ENCODE measurements around the gene PARVG.

Gene PARVG

GRCh38 chr22:44179989-44180705 is 578 bp upstream of the PARVG start:
- no peak for ATAC-seq

GRCh38 chr22:44181033-44181911 is 547 bp downstream of the PARVG start:
- DNase-seq, result peak; percentile 70
- ATAC-seq, result peak; percentile 64

More at GRCh38 chr22:44179989-44180705, 578 bp upstream of the PARVG start:
- DNase-seq, result no peak

GRCh38 chr22:44181912-44182587 is 1.3 kb downstream of the PARVG start:
- DNase-seq (peak; percentile 52), ATAC-seq (peak; percentile 3)

- DNase-seq (peak; percentile 65), ATAC-seq (peak; percentile 66)
Observed at GRCh38 chr22:44182588-44183286, 2.0 kb downstream of the PARVG start.

GRCh38 chr22:44183287-44183588 is 2.5 kb downstream of the PARVG start:
- DNase-seq (peak; percentile 32), ATAC-seq (no peak)

GRCh38 chr22:44184006-44184405 is 3.3 kb downstream of the PARVG start:
- ATAC-seq (no peak), DNase-seq (no peak)

GRCh38 chr22:44185237-44186120 is 4.8 kb downstream of the PARVG start:
- ATAC-seq (no peak), DNase-seq (no peak)

GRCh38 chr22:44186121-44186510 is 5.4 kb downstream of the PARVG start:
- ATAC-seq (no peak), DNase-seq (no peak)

GRCh38 chr22:44186737-44187136 is 6.0 kb downstream of the PARVG start:
- ATAC-seq (no peak), DNase-seq (no peak)

- ATAC-seq (no peak), DNase-seq (no peak)
Observed at GRCh38 chr22:44187652-44188230, 7.0 kb downstream of the PARVG start.

- no peak for ATAC-seq
- DNase-seq, result no peak
Observed at GRCh38 chr22:44188316-44188715, 7.6 kb downstream of the PARVG start.

- ATAC-seq (no peak), DNase-seq (no peak)
Observed at GRCh38 chr22:44188986-44189630, 8.4 kb downstream of the PARVG start.

GRCh38 chr22:44190381-44190976 is 9.8 kb downstream of the PARVG start:
- DNase-seq (no peak), ATAC-seq (no peak)

GRCh38 chr22:44191036-44191454 is 10.3 kb downstream of the PARVG start:
- DNase-seq, result peak; percentile 59
- peak; percentile 78 for ATAC-seq

- DNase-seq, result peak; percentile 66
- no peak for ATAC-seq
Observed at GRCh38 chr22:44192098-44192815, 11.5 kb downstream of the PARVG start.

GRCh38 chr22:44192816-44193534 is 12.2 kb downstream of the PARVG start:
- ATAC-seq (peak; percentile 17), DNase-seq (no peak)

GRCh38 chr22:44193535-44193891 is 12.8 kb downstream of the PARVG start:
- ATAC-seq (peak; percentile 23), DNase-seq (peak; percentile 25)

GRCh38 chr22:44194569-44194968 is 13.8 kb downstream of the PARVG start:
- ATAC-seq, result no peak

More at GRCh38 chr22:44194569-44194968, 13.8 kb downstream of the PARVG start:
- no peak for DNase-seq

All from stimulated activated naive CD8-positive, alpha-beta T cell treated with anti-CD3 and anti-CD28 coated beads, Interleukin-15, Interleukin-2, amounts not matched to agents 100 U/mL and 50 U/mL, for 24 hours (primary cell).